Neural progenitor cell (in vitro differentiated cells): ENCODE results near the gene CLDN15. TPM values are rescaled to one million over a fixed set of nuclear protein-coding genes. Genes with fewer than 3 reads are reported as not detected.
"Not testable (repeated sequence)": the region's sequence is repeated elsewhere in the genome, so short reads cannot be mapped to it uniquely, and the experiment has no call there.

ENCODE experiments used
- DNase-seq: peaks from one replicate; pipeline ENCODE4 v3.0.0-alpha.2; 2016; ENCODE audit warnings: low spot score
- H2AFZ ChIP-seq: fragments of 200-600 bp; sonication (generic); replicated peaks from 2 replicates; pipeline ENCODE4 v1.6.1; 2016; ENCODE audit warnings: antibody characterized with exemption
- H3F3A ChIP-seq: fragments of 200-600 bp; sonication (generic); 2 replicates; pipeline ENCODE4 v1.6.1; 2016; ENCODE audit warnings: antibody characterized with exemption, low read depth
- H3K27ac ChIP-seq: fragments of 200-600 bp; sonication (generic); 2 replicates; pipeline ENCODE4 v1.5.1; 2016; ENCODE audit warnings: mild to moderate bottlenecking
- H3K27me3 ChIP-seq: fragments of 200-600 bp; sonication (generic); 2 replicates; pipeline ENCODE4 v1.6.1; 2016; ENCODE audit warnings: mild to moderate bottlenecking, moderate library complexity
- H3K36me3 ChIP-seq: fragments of 200-600 bp; sonication (generic); 2 replicates; pipeline ENCODE4 v1.5.1; 2016
- H3K4me1 ChIP-seq: fragments of 200-600 bp; sonication (generic); 2 replicates; pipeline ENCODE4 v1.6.1; 2016; ENCODE audit warnings: mixed run types
- H3K4me2 ChIP-seq: fragments of 200-600 bp; sonication (generic); 2 replicates; pipeline ENCODE4 v1.6.1; 2016
- H3K4me3 ChIP-seq: fragments of 200-600 bp; sonication (generic); 2 replicates; pipeline ENCODE4 v1.5.1; 2016
- H3K79me2 ChIP-seq: fragments of 200-600 bp; sonication (generic); 2 replicates; pipeline ENCODE4 v1.6.1; 2016; ENCODE audit warnings: low read depth
- H3K9ac ChIP-seq: fragments of 200-600 bp; sonication (generic); 2 replicates; pipeline ENCODE4 v1.6.1; 2016
- H3K9me3 ChIP-seq: fragments of 200-600 bp; sonication (generic); 2 replicates; pipeline ENCODE4 v1.5.1; 2016; ENCODE audit warnings: low read depth
- H4K20me1 ChIP-seq: fragments of 200-600 bp; sonication (generic); 2 replicates; pipeline ENCODE4 v1.6.1; 2016; ENCODE audit warnings: low read depth
- H3K27ac Mint-ChIP-seq: 3 replicates; pipeline ENCODE4 v1.8.0; 2021; ENCODE audit warnings: mixed read lengths
- H3K27me3 Mint-ChIP-seq: 2 replicates; pipeline ENCODE4 v1.8.0; 2022; ENCODE audit warnings: low read depth, mild to moderate bottlenecking, inconsistent platforms, moderate library complexity, mixed read lengths; ENCODE audit not compliant: insufficient read depth
- H3K36me3 Mint-ChIP-seq: 3 replicates; pipeline ENCODE4 v1.8.0; 2021; ENCODE audit warnings: mixed read lengths
- H3K4me1 Mint-ChIP-seq: 3 replicates; pipeline ENCODE4 v1.8.0; 2021; ENCODE audit warnings: mixed read lengths
- H3K4me3 Mint-ChIP-seq: 3 replicates; pipeline ENCODE4 v1.8.0; 2021; ENCODE audit warnings: mild to moderate bottlenecking, moderate library complexity, mixed read lengths
- H3K9me3 Mint-ChIP-seq: 3 replicates; pipeline ENCODE4 v1.8.0; 2020; ENCODE audit warnings: mixed read lengths
- EZH2 ChIP-seq: fragments of 200-600 bp; sonication (generic); IDR thresholded peaks from 2 replicates; pipeline ENCODE4 v1.6.1; 2017; ENCODE audit warnings: antibody characterized with exemption, mild to moderate bottlenecking, moderate library complexity
- EZH2phosphoT487 ChIP-seq: fragments of 200-600 bp; sonication (generic); IDR thresholded peaks from 2 replicates; pipeline ENCODE4 v1.6.1; 2017; ENCODE audit warnings: antibody characterized with exemption
- total RNA-seq: library from RNA; depleted of rRNA; stranded (reverse); fragments of >200 nt; gene quantifications from 2 replicates; pipeline ENCODE4 v1.2.3, GENCODE V29; 2015; ENCODE audit warnings: low replicate concordance
- TF ChIP-seq, protein P1 (sequence below): fragments of 200-600 bp; sonication (generic); IDR thresholded peaks from 2 replicates; pipeline ENCODE4 v1.5.1; 2017; ENCODE audit warnings: antibody characterized with exemption, mild to moderate bottlenecking

The CLDN15 gene
- total RNA-seq, 1 donor from 2014 or later = 1.2 TPM

DNA sequence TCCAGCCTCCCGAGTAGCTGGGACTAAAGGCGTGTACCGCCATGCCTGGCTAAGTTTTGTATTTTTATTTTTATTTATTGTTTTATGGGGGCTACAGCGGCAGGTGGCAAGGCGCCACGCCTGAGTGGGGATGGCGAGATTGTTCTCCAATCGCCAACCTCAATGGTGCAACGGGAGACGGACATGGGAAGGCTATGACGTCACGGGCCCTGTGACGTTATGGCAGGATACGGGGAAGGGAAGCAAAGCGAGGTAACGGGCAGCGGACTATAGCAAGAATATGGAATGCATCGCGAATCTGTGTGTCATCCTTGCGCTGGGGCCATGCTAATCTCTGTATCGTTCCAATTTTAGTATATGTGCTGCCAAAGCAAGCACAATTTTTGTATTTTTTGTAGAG is 32.1 kb upstream of the CLDN15 start:
- H3K27ac ChIP-seq = no peak overlapping the region
- no peak overlapping the region for H3K27ac Mint-ChIP-seq

GRCh38 chr7:101265622-101266516 is 28.3 kb upstream of the CLDN15 start:
- no peak overlapping the region for H3K4me3 Mint-ChIP-seq
- H3K27me3 Mint-ChIP-seq = peaks cover 2% of the 10 kb centered on the region
- no peak for DNase-seq
- Histone ChIP-seq H3K79me2 (no peaks in the 10 kb centered on the region), H3K9me3 (no peaks in the 10 kb centered on the region), H3K27ac (no peak overlapping the region), H3K9ac (no peak overlapping the region), H3K4me3 (no peak overlapping the region), H3K4me1 (no peaks in the 10 kb centered on the region), H3K36me3 (no peaks in the 10 kb centered on the region), H3K4me2 (no peak overlapping the region), H4K20me1 (no peaks in the 10 kb centered on the region), H3K27me3 (no peaks in the 10 kb centered on the region), H2AFZ (no peak overlapping the region), H3F3A (no peaks in the 10 kb centered on the region)
- TF ChIP-seq EZH2 (no peak), EZH2phosphoT487 (no peak)
- TF ChIP-seq, protein P1, sequence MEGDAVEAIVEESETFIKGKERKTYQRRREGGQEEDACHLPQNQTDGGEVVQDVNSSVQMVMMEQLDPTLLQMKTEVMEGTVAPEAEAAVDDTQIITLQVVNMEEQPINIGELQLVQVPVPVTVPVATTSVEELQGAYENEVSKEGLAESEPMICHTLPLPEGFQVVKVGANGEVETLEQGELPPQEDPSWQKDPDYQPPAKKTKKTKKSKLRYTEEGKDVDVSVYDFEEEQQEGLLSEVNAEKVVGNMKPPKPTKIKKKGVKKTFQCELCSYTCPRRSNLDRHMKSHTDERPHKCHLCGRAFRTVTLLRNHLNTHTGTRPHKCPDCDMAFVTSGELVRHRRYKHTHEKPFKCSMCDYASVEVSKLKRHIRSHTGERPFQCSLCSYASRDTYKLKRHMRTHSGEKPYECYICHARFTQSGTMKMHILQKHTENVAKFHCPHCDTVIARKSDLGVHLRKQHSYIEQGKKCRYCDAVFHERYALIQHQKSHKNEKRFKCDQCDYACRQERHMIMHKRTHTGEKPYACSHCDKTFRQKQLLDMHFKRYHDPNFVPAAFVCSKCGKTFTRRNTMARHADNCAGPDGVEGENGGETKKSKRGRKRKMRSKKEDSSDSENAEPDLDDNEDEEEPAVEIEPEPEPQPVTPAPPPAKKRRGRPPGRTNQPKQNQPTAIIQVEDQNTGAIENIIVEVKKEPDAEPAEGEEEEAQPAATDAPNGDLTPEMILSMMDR = no peak
- H3K4me1 Mint-ChIP-seq = peaks cover 4% of the 10 kb centered on the region
- H3K27ac Mint-ChIP-seq = peak overlapping the region; percentile 8
- no peaks in the 10 kb centered on the region for H3K36me3 Mint-ChIP-seq
- no peaks in the 10 kb centered on the region for H3K9me3 Mint-ChIP-seq

More for the DNA sequence above, 32.1 kb upstream of the CLDN15 start:
- Histone ChIP-seq H3K4me3 (no peak overlapping the region), H3K4me1 (peaks cover 9% of the 10 kb centered on the region), H3K79me2 (no peaks in the 10 kb centered on the region), H2AFZ (no peak overlapping the region), H4K20me1 (no peaks in the 10 kb centered on the region), H3K9me3 (no peaks in the 10 kb centered on the region), H3K4me2 (no peak overlapping the region), H3K36me3 (no peaks in the 10 kb centered on the region), H3F3A (no peaks in the 10 kb centered on the region), H3K9ac (no peak overlapping the region), H3K27me3 (no peaks in the 10 kb centered on the region)
- no peaks in the 10 kb centered on the region for H3K36me3 Mint-ChIP-seq
- H3K4me1 Mint-ChIP-seq = peaks cover 11% of the 10 kb centered on the region
- no peak for DNase-seq
- no peaks in the 10 kb centered on the region for H3K9me3 Mint-ChIP-seq
- TF ChIP-seq EZH2 (no peak), EZH2phosphoT487 (no peak)
- TF ChIP-seq, protein P1 = no peak
- H3K4me3 Mint-ChIP-seq = no peak overlapping the region
- H3K27me3 Mint-ChIP-seq = no peaks in the 10 kb centered on the region

- not testable (repeated sequence) for H3K9me3 Mint-ChIP-seq, H4K20me1 ChIP-seq, DNase-seq, H3K27me3 ChIP-seq, H3K4me1 ChIP-seq, H3K4me2 ChIP-seq, H3K27me3 Mint-ChIP-seq, H3K9me3 ChIP-seq, H3K36me3 Mint-ChIP-seq, H3K36me3 ChIP-seq, H3K79me2 ChIP-seq, H3K9ac ChIP-seq, H3K4me3 ChIP-seq, H3K4me1 Mint-ChIP-seq, H3K27ac ChIP-seq, H3K4me3 Mint-ChIP-seq, H3F3A ChIP-seq
- peak overlapping the region; percentile 76 for H2AFZ ChIP-seq
- H3K27ac Mint-ChIP-seq = peak overlapping the region; percentile 82
Observed at GRCh38 chr7:101264102-101264706, 26.6 kb upstream of the CLDN15 start.

- Histone ChIP-seq H3F3A (no peaks in the 10 kb centered on the region), H3K36me3 (no peaks in the 10 kb centered on the region), H3K4me1 (no peaks in the 10 kb centered on the region), H3K27ac (no peak overlapping the region), H4K20me1 (no peaks in the 10 kb centered on the region), H3K9me3 (no peaks in the 10 kb centered on the region), H3K27me3 (no peaks in the 10 kb centered on the region), H3K4me3 (no peak overlapping the region), H3K79me2 (no peaks in the 10 kb centered on the region), H2AFZ (no peak overlapping the region), H3K4me2 (no peak overlapping the region), H3K9ac (no peak overlapping the region)
- Mint-ChIP-seq H3K27me3 (peaks cover 2% of the 10 kb centered on the region), H3K4me3 (no peak overlapping the region), H3K27ac (no peak overlapping the region), H3K4me1 (no peaks in the 10 kb centered on the region), H3K9me3 (no peaks in the 10 kb centered on the region), H3K36me3 (no peaks in the 10 kb centered on the region)
- TF ChIP-seq EZH2 (no peak), EZH2phosphoT487 (no peak)
- TF ChIP-seq, protein P1 = no peak
- DNase-seq = no peak
Observed at GRCh38 chr7:101258243-101258731, 20.7 kb upstream of the CLDN15 start.
